HG03175 (cell line): ENCODE results near the gene HSD17B3.
"Not testable (repeated sequence)": the region's sequence is repeated elsewhere in the genome, so short reads cannot be mapped to it uniquely, and the experiment has no call there.

ENCODE experiments used
- ATAC-seq: cut with Tn5 transposase; IDR thresholded peaks from one replicate; pipeline ENCODE4 v1.9.1; 2021; ENCODE audit warnings: mild to moderate bottlenecking, moderate library complexity; ENCODE audit not compliant: unreplicated experiment

The HSD17B3 gene

GRCh38 chr9:96309850-96310249 lies 7.9 kb upstream of the HSD17B3 start:
- ATAC-seq = no peak

GRCh38 chr9:96306958-96307357 lies 5.0 kb upstream of the HSD17B3 start:
- not testable (repeated sequence) for ATAC-seq

DNA sequence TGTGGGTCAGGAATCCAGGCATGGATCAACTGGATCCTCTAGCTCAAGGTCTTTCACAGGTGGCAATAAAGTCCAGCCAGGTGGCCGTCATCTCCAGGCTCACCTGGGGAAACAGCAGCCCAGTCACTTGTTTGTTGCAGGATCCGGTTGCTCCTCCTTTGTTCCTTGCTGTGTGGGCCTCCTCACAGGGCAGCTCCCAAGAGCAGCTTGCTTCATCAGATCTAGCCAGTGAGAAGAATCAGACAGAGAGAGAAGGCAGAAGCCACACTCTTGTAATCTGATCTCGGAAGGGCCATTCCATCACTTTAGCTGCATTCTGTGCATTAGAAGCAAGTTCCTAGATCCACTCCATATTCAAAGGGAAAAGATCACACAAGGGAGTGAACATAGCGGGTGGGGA lies 3.2 kb upstream of the HSD17B3 start:
- no peak for ATAC-seq

GRCh38 chr9:96304230-96304629 lies 2.3 kb upstream of the HSD17B3 start:
- ATAC-seq = no peak

DNA sequence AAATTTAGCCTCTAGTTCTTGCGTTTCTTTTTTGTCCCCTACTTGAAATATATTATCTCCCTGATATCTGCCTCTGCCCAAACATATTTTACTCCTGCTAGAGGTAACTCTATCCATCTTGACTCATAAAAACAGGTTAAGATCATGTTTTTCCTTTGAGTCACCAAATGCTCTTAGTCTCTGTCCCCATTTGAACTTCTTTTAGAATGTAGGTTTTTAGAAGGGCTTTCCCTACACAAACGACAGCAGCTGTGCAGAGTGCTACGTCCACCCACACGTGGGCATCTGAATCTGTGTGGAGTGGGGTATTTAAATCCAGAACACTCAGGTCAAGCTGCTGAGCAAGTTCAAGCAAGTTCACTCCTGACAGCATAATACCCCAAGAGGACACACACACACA lies 2.2 kb downstream of the HSD17B3 start:
- no peak for ATAC-seq

- no peak for ATAC-seq
Measured at GRCh38 chr9:96294159-96294545, 7.8 kb downstream of the HSD17B3 start.

- no peak for ATAC-seq
Measured at GRCh38 chr9:96293498-96294158, 8.3 kb downstream of the HSD17B3 start.

DNA sequence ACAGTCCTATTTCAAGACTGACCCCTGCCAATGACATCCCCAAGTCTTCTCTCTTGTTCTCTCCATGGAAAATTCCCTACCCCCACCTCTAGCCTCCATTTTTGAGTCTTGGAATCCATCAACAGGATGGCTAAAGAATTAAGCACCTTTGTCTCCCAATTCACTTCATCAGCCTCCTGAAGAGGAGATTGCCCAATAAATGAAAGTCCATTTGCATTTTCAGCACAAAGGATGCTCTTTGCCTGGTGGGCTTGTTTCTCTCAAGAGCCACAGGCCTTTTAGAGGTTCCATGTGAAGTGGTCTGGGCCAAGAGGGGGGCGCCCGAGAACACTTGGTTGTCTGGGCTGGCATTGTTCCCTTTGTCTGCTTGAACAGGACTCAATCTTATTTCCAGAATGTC lies 12.6 kb downstream of the HSD17B3 start:
- ATAC-seq = no peak

- ATAC-seq = no peak
Measured at GRCh38 chr9:96281641-96282040, 20.3 kb downstream of the HSD17B3 start.

DNA sequence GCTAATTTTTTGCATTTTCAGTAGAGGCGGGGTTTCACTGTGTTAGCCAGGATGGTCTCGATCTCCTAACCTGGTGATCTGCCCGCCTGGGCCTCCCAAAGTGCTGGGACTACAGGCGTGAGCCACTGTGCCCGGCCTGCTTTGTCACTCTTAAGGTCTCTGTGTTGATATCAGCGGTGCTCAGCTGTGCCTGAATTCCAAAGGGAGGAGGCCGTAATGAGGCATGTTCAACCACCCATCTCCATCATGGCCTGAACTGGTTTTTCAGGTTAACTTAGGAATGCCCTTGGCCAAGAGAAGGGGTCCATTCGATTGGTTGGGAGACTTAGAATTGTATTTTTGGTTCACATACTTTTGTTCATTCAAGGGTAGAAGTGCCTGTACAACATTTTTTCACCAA lies 22.0 kb downstream of the HSD17B3 start:
- ATAC-seq = no peak

- ATAC-seq = no peak
Measured at GRCh38 chr9:96274939-96275338, 27.0 kb downstream of the HSD17B3 start.

GRCh38 chr9:96270236-96270744 lies 31.7 kb downstream of the HSD17B3 start:
- no peak for ATAC-seq

GRCh38 chr9:96258967-96259366 lies 43.0 kb downstream of the HSD17B3 start:
- no peak for ATAC-seq

- no peak for ATAC-seq
Measured at GRCh38 chr9:96256800-96257199, 45.2 kb downstream of the HSD17B3 start.

DNA sequence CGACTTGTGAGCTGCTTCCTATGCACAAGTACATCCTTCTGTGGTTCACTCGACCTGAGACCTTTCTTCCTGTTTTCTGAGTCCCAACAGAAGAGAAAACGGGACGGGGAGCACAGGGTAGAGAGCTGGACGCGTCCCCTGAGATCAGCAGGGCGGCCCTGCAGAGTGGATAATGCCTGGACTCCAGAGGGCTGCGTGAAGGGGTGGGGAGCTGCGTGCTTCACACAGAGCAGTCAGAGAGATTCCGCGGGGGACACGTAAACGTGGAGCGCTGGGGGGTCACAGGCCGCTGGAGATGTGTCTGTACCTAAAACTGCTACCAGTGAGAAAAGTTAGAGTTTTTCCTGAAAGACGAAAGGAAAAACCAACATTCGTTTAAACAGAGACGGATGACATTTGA lies 46.3 kb downstream of the HSD17B3 start:
- ATAC-seq = no peak

DNA sequence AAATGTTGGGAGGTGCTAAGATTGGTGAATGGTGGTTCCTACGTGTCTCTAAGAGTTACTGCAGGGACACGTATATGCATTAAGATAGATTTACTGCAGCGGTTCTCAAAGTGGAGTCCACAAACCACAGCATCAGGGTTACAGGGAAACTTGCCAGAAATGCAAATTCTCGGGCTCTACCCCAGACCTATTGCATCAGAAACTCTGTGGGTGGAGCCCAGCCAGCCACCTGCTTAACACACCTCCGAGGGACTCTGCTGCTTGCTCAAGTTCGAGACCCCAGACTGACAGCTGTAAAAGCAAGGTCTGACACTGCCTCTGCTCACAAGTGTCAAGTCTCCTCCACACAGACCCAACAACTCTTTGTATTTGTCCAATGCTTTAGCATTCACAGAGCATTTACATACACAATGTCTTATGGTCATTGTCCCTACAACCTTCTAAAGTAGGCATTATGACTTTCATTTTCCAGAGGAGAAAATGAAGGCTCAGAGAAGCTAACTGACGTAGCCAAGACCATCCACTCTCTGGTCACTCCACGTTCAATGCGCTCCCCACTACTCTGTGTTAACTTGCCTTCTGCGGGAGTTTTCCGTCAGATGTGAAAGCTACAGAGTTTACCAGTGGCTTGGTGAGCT lies 48.8 kb downstream of the HSD17B3 start:
- no peak for ATAC-seq

DNA sequence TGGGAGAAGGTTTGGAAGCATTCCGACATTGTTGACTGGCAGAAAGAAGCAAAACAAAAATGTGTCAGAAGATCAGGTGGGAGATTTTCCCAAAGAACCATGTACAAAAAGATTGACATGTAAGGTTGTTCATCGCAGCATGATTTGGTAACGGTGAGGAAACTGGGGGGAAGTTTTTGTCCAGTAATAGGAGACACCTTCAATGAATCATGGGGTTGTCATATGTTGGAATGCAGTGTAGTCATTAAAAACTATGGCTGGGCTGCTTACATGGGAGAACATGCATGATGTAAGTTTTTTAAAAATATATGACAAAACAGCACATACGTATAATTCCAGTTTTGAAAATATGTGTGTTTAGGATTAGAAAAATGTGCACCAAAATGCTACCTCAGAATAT lies 50.5 kb downstream of the HSD17B3 start:
- no peak for ATAC-seq

GRCh38 chr9:96249746-96250145 lies 52.2 kb downstream of the HSD17B3 start:
- no peak for ATAC-seq

DNA sequence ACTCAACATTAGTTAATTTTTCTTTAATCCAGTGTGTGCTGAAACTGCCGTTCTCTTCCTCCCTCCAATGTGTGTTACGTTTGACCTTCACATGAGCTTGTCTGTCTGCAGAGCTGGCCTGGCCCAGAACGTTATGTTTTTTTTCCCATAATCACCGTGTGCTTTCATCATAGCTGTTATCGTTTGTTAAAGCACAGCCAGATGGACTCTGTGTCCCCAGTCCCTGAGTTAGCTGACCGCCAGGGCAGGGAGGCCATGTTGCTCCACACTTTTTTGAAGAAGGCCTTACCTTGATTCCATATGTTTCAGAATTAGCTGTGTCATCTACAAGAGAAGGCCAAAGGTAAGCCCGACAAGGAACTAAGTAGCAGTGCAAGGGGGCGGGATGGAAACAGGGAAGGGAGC lies 55.7 kb downstream of the HSD17B3 start:
- ATAC-seq = no peak

DNA sequence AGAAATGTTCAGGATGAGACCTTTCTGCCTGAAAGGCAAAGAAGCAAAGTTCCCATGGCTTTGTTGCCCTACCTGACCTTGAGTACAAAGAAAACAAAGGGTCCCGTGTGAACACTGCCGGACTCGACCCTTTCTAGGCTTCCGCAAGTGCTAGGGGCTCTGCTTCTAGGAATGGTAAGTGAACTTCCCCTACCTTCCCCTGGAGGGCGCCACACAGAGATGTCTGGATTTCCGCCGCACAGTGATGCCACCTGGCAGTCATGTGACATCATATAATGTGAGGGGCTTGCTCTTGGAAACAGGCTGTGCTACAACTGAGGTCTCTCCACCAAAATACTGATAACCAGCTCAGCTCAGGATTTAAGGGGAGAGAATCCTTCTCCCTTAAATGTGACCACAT lies 56.6 kb downstream of the HSD17B3 start:
- ATAC-seq = no peak

- no peak for ATAC-seq
Measured at GRCh38 chr9:96243778-96244177, 58.2 kb downstream of the HSD17B3 start.

DNA sequence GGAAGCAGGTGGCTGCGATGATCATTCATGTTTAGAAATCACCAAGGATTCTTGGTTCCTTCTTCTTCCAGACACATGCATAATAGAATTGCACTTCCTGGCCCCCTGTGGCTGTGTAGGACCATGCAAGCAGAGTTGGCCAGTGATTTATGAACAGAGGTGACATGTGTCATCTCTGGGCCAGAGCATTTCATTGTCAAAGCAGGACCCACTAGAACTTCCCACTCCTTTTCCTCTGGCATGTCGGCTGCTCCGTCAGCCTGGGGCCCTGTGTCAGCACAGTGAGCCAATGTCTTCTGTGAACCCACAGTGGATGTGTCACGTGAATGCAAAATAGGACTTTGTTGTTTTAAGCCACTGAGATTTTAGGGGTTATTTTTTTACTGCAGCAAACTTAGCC lies 59.2 kb downstream of the HSD17B3 start:
- ATAC-seq = no peak

DNA sequence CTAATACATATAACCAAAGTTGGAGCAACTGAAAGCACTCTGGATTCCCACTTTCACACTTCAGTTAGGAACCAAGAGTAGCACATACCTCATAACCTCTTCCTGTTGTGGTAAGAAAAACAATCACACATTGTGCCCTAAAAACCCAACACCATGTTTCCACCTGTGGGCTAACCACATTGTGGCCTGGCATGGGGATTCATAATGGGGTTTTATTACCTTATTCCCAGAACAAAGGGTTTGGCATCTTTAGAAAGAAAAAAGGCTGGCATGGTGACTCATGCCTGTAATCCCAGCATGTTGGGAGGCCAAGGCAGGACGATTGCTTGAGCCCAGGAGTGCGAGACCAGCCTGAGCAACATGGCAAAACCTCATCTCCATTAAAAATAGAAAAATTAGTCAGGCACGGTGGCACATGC lies 60.6 kb downstream of the HSD17B3 start:
- peak; percentile 66 for ATAC-seq
